K562 (cell line): ENCODE data around the gene NISCH. TPM values are rescaled to one million over a fixed set of nuclear protein-coding genes. Genes with fewer than 3 reads are reported as not detected.

Source experiments
- ATAC-seq: fragments of 200-7000 bp; cut with Tn5 transposase; 3 replicates; pipeline ENCODE4 v1.9.1; 2020; ENCODE audit warnings: moderate library complexity
- BruUV-seq: library from RNA; stranded (reverse); fragments of 400-500 nt; replicated peaks from 2 replicates; lab custom pipeline; 2021; lab: Mats Ljungman, UMichigan
- CTCF ChIA-PET: fragments of 300-600 bp; formaldehyde crosslinking; extraction: SDS; loops from one replicate; lab custom pipeline; 2021; ENCODE audit warnings: low intra/inter-chr PET ratio; lab: Yijun Ruan, JAX
- POLR2A ChIA-PET: fragments of 300-600, 350-650 bp; sonication (Branson Sonifier 250); formaldehyde crosslinking; extraction: SDS; loops from one replicate; lab custom pipeline; 2021; ENCODE audit warnings: antibody characterized with exemption, inconsistent platforms; lab: Yijun Ruan, JAX
- DNase-seq, 4 experiments: peaks; one replicate each; pipeline versions ENCODE4 v3.0.0 to v3.0.0-alpha.2; 2011 to 2018; ENCODE audit warnings: low spot score in 3 of 4, mixed read lengths in 3 of 4; ENCODE audit errors: extremely low read depth in 1 of 4
- FAIRE-seq: peaks from 2 replicates; lab custom pipeline; 2011; peaks lifted over from hg19 to GRCh38; lab: Jason Lieb, UNC
- H2AFZ ChIP-seq: 2 replicates; pipeline ENCODE4 v1.6.0; 2011; ENCODE audit warnings: low read depth, low read length, control low read depth, inconsistent platforms
- H3K27ac ChIP-seq: fragments of 200-600 bp; 3 replicates; pipeline ENCODE4 v1.8.0; 2011; ENCODE audit warnings: low read depth, mild to moderate bottlenecking, control low read depth, inconsistent platforms, low read length, moderate library complexity, mixed read lengths; ENCODE audit errors: extremely low read depth
- H3K27me3 ChIP-seq, 2 experiments: fragments of 300-600 bp in 1 of 2; 2 replicates in 1 of 2; 3 replicates in 1 of 2; pipeline versions ENCODE4 v1.6.0 to v1.8.0; 2011; ENCODE audit warnings: inconsistent platforms in 2 of 2, low read length in 2 of 2, mild to moderate bottlenecking in 1 of 2, mixed read lengths in 1 of 2, moderate library complexity in 1 of 2; ENCODE audit not compliant: control insufficient read depth in 2 of 2, insufficient read depth in 2 of 2
- H3K36me3 ChIP-seq: fragments of 300-600 bp; 3 replicates; pipeline ENCODE4 v1.8.0; 2011; ENCODE audit warnings: mild to moderate bottlenecking, low read length, inconsistent platforms; ENCODE audit not compliant: control insufficient read depth, insufficient read depth
- H3K4me1 ChIP-seq, 2 experiments: fragments of 200-600 bp in 1 of 2; replicated peaks in 1 of 2; 2 replicates in 1 of 2; 3 replicates in 1 of 2; pipeline versions ENCODE4 v1.5.1 to v1.8.0; 2011; ENCODE audit warnings: inconsistent platforms in 2 of 2, low read length in 2 of 2, mild to moderate bottlenecking in 1 of 2, mixed read lengths in 1 of 2, moderate library complexity in 1 of 2; ENCODE audit not compliant: control insufficient read depth in 2 of 2, insufficient read depth in 2 of 2
- H3K4me2 ChIP-seq: 2 replicates; pipeline ENCODE4 v1.6.1; 2011; ENCODE audit warnings: low read length, control low read depth, inconsistent platforms, mixed read lengths; ENCODE audit not compliant: insufficient read depth
- H3K4me3 ChIP-seq: fragments of 200-600 bp; sonication (generic), shearing (Covaris generic); 2 replicates; pipeline ENCODE4 v1.5.1; 2016; ENCODE audit warnings: control low read depth, inconsistent platforms
- H3K79me2 ChIP-seq: fragments of 200-600 bp; 3 replicates; pipeline ENCODE4 v1.8.0; 2011; ENCODE audit warnings: low read length, inconsistent platforms; ENCODE audit not compliant: control insufficient read depth, insufficient read depth
- H3K9ac ChIP-seq, 2 experiments: 2 replicates each; pipeline versions ENCODE4 v1.6.0 to v1.6.1; 2011; ENCODE audit warnings: low read depth in 2 of 2, low read length in 2 of 2, control low read depth in 1 of 2, inconsistent platforms in 1 of 2, mild to moderate bottlenecking in 1 of 2, mixed read lengths in 1 of 2; ENCODE audit not compliant: insufficient read depth in 1 of 2
- H3K9me1 ChIP-seq: one replicate; pipeline ENCODE4 v1.6.0; 2011; ENCODE audit warnings: inconsistent platforms, mild to moderate bottlenecking, low read length, moderate library complexity; ENCODE audit not compliant: control insufficient read depth, insufficient read depth
- H3K9me3 ChIP-seq: replicated peaks from 2 replicates; pipeline ENCODE4 v1.5.1; 2011; ENCODE audit warnings: low read depth, low read length, inconsistent platforms; ENCODE audit not compliant: control insufficient read depth, insufficient read depth
- H4K20me1 ChIP-seq: replicated peaks from 2 replicates; pipeline ENCODE4 v1.6.1; 2011; ENCODE audit warnings: low read length, inconsistent platforms, mixed read lengths; ENCODE audit not compliant: control insufficient read depth, insufficient read depth
- CBFA2T3 ChIP-seq: fragments of 450-650 bp; IDR thresholded peaks from 2 replicates; pipeline ENCODE4 v1.6.1; 2017
- CHD2 ChIP-seq: IDR thresholded peaks from 2 replicates; pipeline ENCODE4 v1.6.1; 2011; ENCODE audit warnings: low read depth, low read length
- CLOCK ChIP-seq: fragments of 250-450 bp; sonication (Bioruptor Pico); IDR thresholded peaks from 2 replicates; pipeline ENCODE4 v1.4.0; 2020; ENCODE audit warnings: mild to moderate bottlenecking, moderate library complexity, borderline replicate concordance
- CREB3L1 ChIP-seq: fragments of 450-650 bp; IDR thresholded peaks from 2 replicates; pipeline ENCODE4 v1.6.1; 2014; ENCODE audit warnings: low read depth, mild to moderate bottlenecking, moderate library complexity, borderline replicate concordance
- ESRRA ChIP-seq: fragments of 450-650 bp; IDR thresholded peaks from 2 replicates; pipeline ENCODE4 v1.6.1; 2014; ENCODE audit warnings: low read depth, mild to moderate bottlenecking, moderate library complexity, borderline replicate concordance
- ETS2 ChIP-seq: IDR thresholded peaks from 2 replicates; pipeline ENCODE4 v1.6.1; 2016; ENCODE audit warnings: borderline replicate concordance, missing genetic modification characterization, mild to moderate bottlenecking, moderate library complexity, missing compliant biosample characterization; ENCODE audit not compliant: poor library complexity, severe bottlenecking
- GATAD2B ChIP-seq: fragments of 450-650 bp; IDR thresholded peaks from 2 replicates; pipeline ENCODE4 v1.6.1; 2017; ENCODE audit warnings: mild to moderate bottlenecking, borderline replicate concordance
- MTA2 ChIP-seq: fragments of 450-650 bp; IDR thresholded peaks from 2 replicates; pipeline ENCODE4 v1.6.1; 2016; ENCODE audit warnings: low read depth
- NFATC3 ChIP-seq: fragments of 450-650 bp; IDR thresholded peaks from 2 replicates; pipeline ENCODE4 v1.6.1; 2017; ENCODE audit warnings: mild to moderate bottlenecking
- PREB ChIP-seq: sonication (generic); formaldehyde crosslinking; IDR thresholded peaks from 2 replicates; pipeline ENCODE4 v1.8.1; 2023; ENCODE audit warnings: mild to moderate bottlenecking, missing genetic modification reagents
- PTRF ChIP-seq: fragments of 450-650 bp; IDR thresholded peaks from 2 replicates; pipeline ENCODE4 v1.6.1; 2016; ENCODE audit warnings: mild to moderate bottlenecking, missing genetic modification characterization, missing compliant biosample characterization
- PYGO2 ChIP-seq: fragments of 450-650 bp; IDR thresholded peaks from 2 replicates; pipeline ENCODE4 v1.6.1; 2016; ENCODE audit warnings: mild to moderate bottlenecking, missing genetic modification characterization, moderate library complexity, missing compliant biosample characterization
- RB1 ChIP-seq: fragments of 450-650 bp; IDR thresholded peaks from 2 replicates; pipeline ENCODE4 v1.6.1; 2017; ENCODE audit warnings: low read depth, mild to moderate bottlenecking
- TCF7 ChIP-seq: sonication (generic); IDR thresholded peaks from 2 replicates; pipeline ENCODE4 v1.6.1; 2016; ENCODE audit warnings: antibody characterized with exemption, borderline replicate concordance
- ZBED1 ChIP-seq: IDR thresholded peaks from 2 replicates; pipeline ENCODE4 v1.6.1; 2014
- ZNF165 ChIP-seq: fragments of 250-450 bp; sonication (Bioruptor Pico); IDR thresholded peaks from 2 replicates; pipeline ENCODE4 v1.4.0; 2020; ENCODE audit warnings: borderline replicate concordance
- ZNF586 ChIP-seq: fragments of 450-650 bp; formaldehyde crosslinking; conservative IDR thresholded peaks from 2 replicates; pipeline ENCODE4 v1.4.0; 2020; ENCODE audit warnings: mild to moderate bottlenecking, moderate library complexity
- WGBS: fragments of 100-300 bp; shearing (Covaris generic); methylation state at CpG from one replicate; pipeline ENCODE4 v1.1.6; 2016; ENCODE audit warnings: low coverage, mixed read lengths; ENCODE audit not compliant: insufficient coverage; ENCODE audit errors: missing lambda C conversion rate; 5-methylcytosine and 5-hydroxymethylcytosine counted together
- in situ Hi-C: fragments of 300-500 bp; cut with MboI; formaldehyde crosslinking; loops from 4 replicates; pipeline ENCODE4 v1.15.0; 2018; ENCODE audit warnings: inconsistent platforms, mixed read lengths
- intact Hi-C: fragments of 100-400 bp; cut with micrococcal nuclease; formaldehyde crosslinking; loops from 2 replicates; pipeline ENCODE4 v1.14.2; 2022
- polyA plus RNA-seq, 8 experiments: library from polyadenylated mRNA; depleted of rRNA in 4 of 8; stranded (reverse) in 5 of 8; unstranded in 3 of 8; fragments of >200 nt; fragmentation: Nextera tagmentation in 2 of 8; fragmentation: Illumina TruSeq in 1 of 8; extraction: Ambion mirVana in 2 of 8; extraction: Trizol in 1 of 8; gene quantifications; 2 replicates each; pipeline versions ENCODE4 v1.2.1 to v1.2.3, GENCODE V29; 2011 to 2014; ENCODE audit warnings: inconsistent platforms in 1 of 8, missing spikeins in 1 of 8
- total RNA-seq, 7 experiments: library from RNA; depleted of rRNA in 6 of 7; stranded (reverse); fragments of >200 nt in 6 of 7; fragmentation: Illumina TruSeq in 2 of 7; extraction: Trizol in 2 of 7; gene quantifications; 2 replicates each; pipeline versions ENCODE4 v1.2.1 to v1.2.3, GENCODE V29; 2011 to 2021; ENCODE audit warnings: low replicate concordance in 1 of 7

The NISCH gene
- total and polyA plus RNA-seq, 9 of the 15 experiments (the other 6 are each of a cell fraction or from before 2014, with no cell fraction given), result 0.44 to 43.5 (median 23.4) TPM

GRCh38 chr3:52437326-52438103 is 17.9 kb upstream of the NISCH start:
- no peaks in the 10 kb centered on the region for H3K27me3 ChIP-seq
- intact Hi-C loops, result no loop called here
- H3K4me3 ChIP-seq, result no peak overlapping the region
- TF ChIP-seq ZBED1, result no peak
- no peak for TF ChIP-seq CREB3L1
- no peak for TF ChIP-seq PREB (CRISPR knock-in tag)
- no peak for TF ChIP-seq RB1
- TF ChIP-seq MTA2, result no peak
- no peak for TF ChIP-seq ZNF586 (CRISPR knock-in tag)
- no peak for TF ChIP-seq PTRF (tag)
- no peak for TF ChIP-seq NFATC3
- TF ChIP-seq CLOCK (CRISPR knock-in tag), result no peak
- TF ChIP-seq ETS2 (tag), result no peak
- TF ChIP-seq GATAD2B, result no peak
- no peak for TF ChIP-seq PYGO2 (tag)
- TF ChIP-seq TCF7, result no peak
- TF ChIP-seq CBFA2T3, result no peak
- no peak for TF ChIP-seq ESRRA
- TF ChIP-seq CHD2, result no peak
- no peak for TF ChIP-seq ZNF165 (CRISPR knock-in tag)
- WGBS, result 27% methylated on average over 12 of the region's 15 CpGs
- DNase-seq (no peak), FAIRE-seq (no peak), ATAC-seq (no peak)
- CTCF ChIA-PET, result no interaction called here
- H3K9me1 ChIP-seq, result no peaks in the 10 kb centered on the region
- in situ Hi-C loops, result no loop called here
- no peaks in the 10 kb centered on the region for H3K79me2 ChIP-seq
- no peak overlapping the region for H3K27ac ChIP-seq
- no peak overlapping the region for H3K9ac ChIP-seq
- H2AFZ ChIP-seq, result no peak overlapping the region
- H4K20me1 ChIP-seq, result no peaks in the 10 kb centered on the region
- no peaks in the 10 kb centered on the region for H3K9me3 ChIP-seq
- no peak overlapping the region for H3K4me2 ChIP-seq
- no TSS peak for BruUV-seq
- peaks cover 0 to 24% of the 10 kb centered on the region in 2 experiments; a peak in 4 of 5 replicates for H3K4me1 ChIP-seq
- POLR2A ChIA-PET, result no interaction called here
- no peaks in the 10 kb centered on the region for H3K36me3 ChIP-seq
